ENCODE measurements around the gene BRSK1. TPM values are rescaled to one million over a fixed set of nuclear protein-coding genes. Genes with fewer than 3 reads are reported as not detected.

The BRSK1 gene
- polyA plus RNA-seq, 1 experiment: 9.5 TPM

DNA sequence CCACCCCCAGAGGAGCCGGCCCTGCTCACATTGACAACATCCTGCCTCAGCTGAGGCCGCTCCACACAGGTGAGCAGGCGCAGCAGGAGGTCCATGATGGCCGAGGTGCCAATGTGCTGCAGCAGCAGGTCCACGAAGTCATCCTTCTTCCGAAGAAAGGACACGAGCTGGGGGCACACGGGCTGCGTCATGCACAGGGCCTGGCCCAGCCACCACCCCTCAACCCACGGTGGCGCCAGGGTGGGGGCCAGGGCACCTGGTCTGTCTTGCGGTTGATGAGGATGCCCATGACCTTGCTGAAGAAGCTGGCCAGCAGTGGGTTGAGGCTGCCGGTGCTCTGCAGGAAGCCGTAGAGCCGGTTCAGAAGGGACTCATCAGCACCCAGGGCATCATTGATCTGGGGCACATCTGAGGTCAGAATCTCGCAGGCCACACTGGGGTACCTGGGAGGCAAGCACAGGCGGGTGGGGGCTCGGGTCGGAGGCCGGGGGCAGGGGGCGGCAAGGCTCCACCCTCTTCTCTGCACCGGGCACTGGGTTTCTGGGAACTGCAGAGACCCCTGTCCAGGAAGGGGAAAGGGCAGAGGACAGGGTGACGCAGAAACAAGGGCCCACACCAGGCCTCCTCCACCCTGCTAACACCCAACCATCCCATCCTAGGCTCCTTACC lies 38.4 kb upstream of the BRSK1 start:
- CTCF ChIA-PET: interaction anchor here (0.6 kb wide), 1 partner anchor 96 kb away, joined by 3 read pairs; no protein-coding TSS in a partner anchor
- H3K27me3 ChIP-seq (ENCODE audit: control insufficient read depth, insufficient read depth, low read length): no peaks in the 10 kb centered on the region
- H3K9me3 ChIP-seq (ENCODE audit: control insufficient read depth, insufficient read depth, low read length): no peaks in the 10 kb centered on the region
- TF ChIP-seq, protein P1, sequence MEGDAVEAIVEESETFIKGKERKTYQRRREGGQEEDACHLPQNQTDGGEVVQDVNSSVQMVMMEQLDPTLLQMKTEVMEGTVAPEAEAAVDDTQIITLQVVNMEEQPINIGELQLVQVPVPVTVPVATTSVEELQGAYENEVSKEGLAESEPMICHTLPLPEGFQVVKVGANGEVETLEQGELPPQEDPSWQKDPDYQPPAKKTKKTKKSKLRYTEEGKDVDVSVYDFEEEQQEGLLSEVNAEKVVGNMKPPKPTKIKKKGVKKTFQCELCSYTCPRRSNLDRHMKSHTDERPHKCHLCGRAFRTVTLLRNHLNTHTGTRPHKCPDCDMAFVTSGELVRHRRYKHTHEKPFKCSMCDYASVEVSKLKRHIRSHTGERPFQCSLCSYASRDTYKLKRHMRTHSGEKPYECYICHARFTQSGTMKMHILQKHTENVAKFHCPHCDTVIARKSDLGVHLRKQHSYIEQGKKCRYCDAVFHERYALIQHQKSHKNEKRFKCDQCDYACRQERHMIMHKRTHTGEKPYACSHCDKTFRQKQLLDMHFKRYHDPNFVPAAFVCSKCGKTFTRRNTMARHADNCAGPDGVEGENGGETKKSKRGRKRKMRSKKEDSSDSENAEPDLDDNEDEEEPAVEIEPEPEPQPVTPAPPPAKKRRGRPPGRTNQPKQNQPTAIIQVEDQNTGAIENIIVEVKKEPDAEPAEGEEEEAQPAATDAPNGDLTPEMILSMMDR (IDR thresholded peaks at IDR 0.05; ENCODE audit: low read depth, low read length): no peak
- peak overlapping the region; percentile 2 for H3K27ac ChIP-seq (ENCODE audit: low read depth, low read length)
- POLR2A ChIA-PET: no interaction called here
- no peak overlapping the region for H3K4me3 ChIP-seq (ENCODE audit: low read depth, low read length)
- DNase-seq (ENCODE audit: low read depth, low spot score): no peak

- POLR2A ChIA-PET: interaction anchor here (1.1 kb wide), 1 partner anchor 12 kb away, joined by 3 read pairs; the partner anchor contains the start of gene PPP6R1
- no peak overlapping the region for H3K27ac ChIP-seq (ENCODE audit: low read depth, low read length)
- CTCF ChIA-PET: no interaction called here
Measured at GRCh38 chr19:55246462-55247451, 37.0 kb upstream of the BRSK1 start.

GRCh38 chr19:55247621-55248099 lies 36.1 kb upstream of the BRSK1 start:
- TF ChIP-seq, protein P1 (IDR thresholded peaks at IDR 0.05; ENCODE audit: low read depth, low read length): no peak
- Histone ChIP-seq H3K27me3 (ENCODE audit: control insufficient read depth, insufficient read depth, low read length) (no peaks in the 10 kb centered on the region), H3K9me3 (ENCODE audit: control insufficient read depth, insufficient read depth, low read length) (no peaks in the 10 kb centered on the region), H3K4me3 (ENCODE audit: low read depth, low read length) (no peak overlapping the region), H3K27ac (ENCODE audit: low read depth, low read length) (no peak overlapping the region)
- no peak for DNase-seq (ENCODE audit: low read depth, low spot score)
- ChIA-PET POLR2A (no interaction called here), CTCF (no interaction called here)

More at GRCh38 chr19:55246462-55247451, 37.0 kb upstream of the BRSK1 start:
- no peak for DNase-seq (ENCODE audit: low read depth, low spot score)
- no peak overlapping the region for H3K4me3 ChIP-seq (ENCODE audit: low read depth, low read length)
- H3K27me3 ChIP-seq (ENCODE audit: control insufficient read depth, insufficient read depth, low read length): no peaks in the 10 kb centered on the region
- H3K9me3 ChIP-seq (ENCODE audit: control insufficient read depth, insufficient read depth, low read length): no peaks in the 10 kb centered on the region
- TF ChIP-seq, protein P1 (IDR thresholded peaks at IDR 0.05; ENCODE audit: low read depth, low read length): no peak

DNA sequence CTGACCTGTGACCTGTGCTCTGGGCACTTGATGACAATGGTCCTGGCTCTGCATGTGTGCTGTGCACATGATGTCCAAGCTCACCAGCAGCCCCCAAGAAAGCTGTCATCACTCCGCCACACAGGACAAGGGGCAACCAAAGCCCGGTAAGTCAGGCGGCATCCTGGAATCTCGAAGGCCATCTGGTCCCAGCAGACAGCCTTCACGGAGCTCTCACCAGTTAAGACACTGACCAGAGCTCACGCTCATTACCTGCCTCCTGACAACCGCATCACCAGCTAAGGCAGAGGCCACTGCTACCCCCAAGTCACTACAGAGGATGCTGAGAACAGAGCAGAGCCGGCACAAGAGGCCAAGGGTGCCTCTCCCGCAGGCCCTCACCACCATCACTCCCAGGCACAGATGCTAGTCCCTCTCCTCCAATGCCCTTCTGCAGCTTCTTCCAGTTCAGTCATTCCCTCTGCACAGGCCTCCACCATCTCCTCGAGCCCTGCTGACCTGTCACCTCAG lies 35.6 kb upstream of the BRSK1 start:
- no peak for DNase-seq (ENCODE audit: low read depth, low spot score)
- POLR2A ChIA-PET: no interaction called here
- Histone ChIP-seq H3K4me3 (ENCODE audit: low read depth, low read length) (no peak overlapping the region), H3K27me3 (ENCODE audit: control insufficient read depth, insufficient read depth, low read length) (no peaks in the 10 kb centered on the region), H3K9me3 (ENCODE audit: control insufficient read depth, insufficient read depth, low read length) (no peaks in the 10 kb centered on the region), H3K27ac (ENCODE audit: low read depth, low read length) (no peak overlapping the region)
- CTCF ChIA-PET: no interaction called here
- TF ChIP-seq, protein P1 (IDR thresholded peaks at IDR 0.05; ENCODE audit: low read depth, low read length): no peak

Measured in AG04450 (cell line).